GM12878 (cell line): ENCODE results near the gene PLSCR3. TPM values are rescaled to one million over a fixed set of nuclear protein-coding genes. Genes with fewer than 3 reads are reported as not detected.

ENCODE experiments used
- ATAC-seq: fragments of 200-7000 bp; cut with Tn5 transposase; 3 replicates; pipeline ENCODE4 v1.9.1; 2020; ENCODE audit warnings: mild to moderate bottlenecking, moderate library complexity
- BruUV-seq: library from RNA; stranded (reverse); fragments of 400-500 nt; replicated peaks from 2 replicates; lab custom pipeline; 2021; lab: Mats Ljungman, UMichigan
- CTCF ChIA-PET: fragments of 300-600 bp; sonication (Branson Sonifier 250); formaldehyde crosslinking; extraction: SDS; loops from one replicate; lab custom pipeline; 2021; ENCODE audit warnings: inconsistent platforms; lab: Yijun Ruan, JAX
- POLR2A ChIA-PET: fragments of 350-600 bp; formaldehyde crosslinking; extraction: SDS; loops from one replicate; lab custom pipeline; 2021; ENCODE audit warnings: inconsistent platforms; lab: Charles Lee
- RAD21 ChIA-PET: fragments of 300-600 bp; sonication (Branson Sonifier 250); formaldehyde crosslinking; loops from one replicate; lab custom pipeline; 2023; ENCODE audit warnings: antibody characterized with exemption; ENCODE audit not compliant: unreplicated experiment; lab: Charles Lee
- SMC1A ChIA-PET: fragments of 300-600 bp; sonication (Branson Sonifier 250); formaldehyde crosslinking; loops from one replicate; lab custom pipeline; 2023; ENCODE audit not compliant: unreplicated experiment, uncharacterized antibody; lab: Charles Lee
- DNase-seq: peaks from one replicate; pipeline ENCODE4 v3.0.0-alpha.2; 2011; ENCODE audit warnings: low read depth, low spot score
- FAIRE-seq: peaks from 3 replicates; lab custom pipeline; 2011; peaks lifted over from hg19 to GRCh38; lab: Jason Lieb, UNC
- H2AFZ ChIP-seq: 2 replicates; pipeline ENCODE4 v1.6.0; 2011; ENCODE audit warnings: low read depth, low read length, control low read depth; ENCODE audit not compliant: control insufficient read depth
- H3K27ac ChIP-seq: 2 replicates; pipeline ENCODE4 v1.5.1; 2011; ENCODE audit warnings: control low read depth; ENCODE audit not compliant: control insufficient read depth, insufficient read depth
- H3K27me3 ChIP-seq, 2 experiments: replicated peaks in 1 of 2; 2 replicates each; pipeline versions ENCODE4 v1.6.0 to v1.6.1; 2011; ENCODE audit warnings: low read length in 1 of 2; ENCODE audit not compliant: control insufficient read depth in 2 of 2, insufficient read depth in 2 of 2
- H3K36me3 ChIP-seq, 2 experiments: 2 replicates each; pipeline ENCODE4 v1.5.1; 2011; ENCODE audit warnings: low read length in 1 of 2; ENCODE audit not compliant: control insufficient read depth in 2 of 2, insufficient read depth in 2 of 2
- H3K4me1 ChIP-seq: 2 replicates; pipeline ENCODE4 v1.6.1; 2011; ENCODE audit warnings: mild to moderate bottlenecking, low read length, moderate library complexity, mixed read lengths; ENCODE audit not compliant: control insufficient read depth, insufficient read depth
- H3K4me2 ChIP-seq: 2 replicates; pipeline ENCODE4 v1.6.0; 2011; ENCODE audit warnings: control low read depth; ENCODE audit not compliant: control insufficient read depth, insufficient read depth
- H3K4me3 ChIP-seq: fragments of 200-600 bp; sonication (generic); 2 replicates; pipeline ENCODE4 v1.5.1; 2016
- H3K79me2 ChIP-seq: 2 replicates; pipeline ENCODE4 v1.6.0; 2011; ENCODE audit warnings: low read length; ENCODE audit not compliant: control insufficient read depth, insufficient read depth
- H3K9ac ChIP-seq: 2 replicates; pipeline ENCODE4 v1.8.0; 2011; ENCODE audit warnings: low read length, control low read depth, mixed read lengths; ENCODE audit not compliant: control insufficient read depth, insufficient read depth
- H3K9me3 ChIP-seq: replicated peaks from 3 replicates; pipeline ENCODE4 v1.5.1; 2011; ENCODE audit warnings: mild to moderate bottlenecking, low read length; ENCODE audit not compliant: control insufficient read depth, insufficient read depth
- H4K20me1 ChIP-seq: 2 replicates; pipeline ENCODE4 v1.6.0; 2011; ENCODE audit not compliant: control insufficient read depth, insufficient read depth
- BACH1 ChIP-seq: fragments of 450-650 bp; IDR thresholded peaks from 2 replicates; pipeline ENCODE4 v1.6.1; 2017; ENCODE audit warnings: mild to moderate bottlenecking, borderline replicate concordance
- BCL11A ChIP-seq: IDR thresholded peaks from 2 replicates; pipeline ENCODE4 v1.6.1; 2011; ENCODE audit warnings: low read depth, low read length
- CBX5 ChIP-seq: sonication (generic); IDR thresholded peaks from 2 replicates; pipeline ENCODE4 v1.6.1; 2016; ENCODE audit warnings: low read depth, moderate library complexity, mild to moderate bottlenecking, inconsistent platforms
- CEBPB ChIP-seq, 2 experiments: fragments of 150-350 bp in 1 of 2; IDR thresholded peaks; 2 replicates each; pipeline ENCODE4 v1.6.1; 2012 to 2014; ENCODE audit warnings: low read depth in 2 of 2, low read length in 2 of 2, borderline replicate concordance in 1 of 2, inconsistent platforms in 1 of 2
- CREM ChIP-seq: IDR thresholded peaks from 2 replicates; pipeline ENCODE4 v1.6.1; 2014; ENCODE audit warnings: antibody characterized with exemption, low read depth
- FOXK2 ChIP-seq: fragments of 450-650 bp; IDR thresholded peaks from 2 replicates; pipeline ENCODE4 v1.6.1; 2017; ENCODE audit warnings: mild to moderate bottlenecking, moderate library complexity
- MTA3 ChIP-seq: IDR thresholded peaks from 2 replicates; pipeline ENCODE4 v1.6.1; 2012; ENCODE audit warnings: low read length, inconsistent platforms, borderline replicate concordance
- NBN ChIP-seq: fragments of 450-650 bp; IDR thresholded peaks from 2 replicates; pipeline ENCODE4 v1.6.1; 2016
- NFYB ChIP-seq: IDR thresholded peaks from 2 replicates; pipeline ENCODE4 v1.6.1; 2011; ENCODE audit warnings: low read depth, mild to moderate bottlenecking, low read length, improper control_type of control experiment, moderate library complexity; ENCODE audit not compliant: insufficient read depth
- POU2F2 ChIP-seq: IDR thresholded peaks from 3 replicates; pipeline ENCODE4 v1.6.1; 2011; ENCODE audit warnings: low read depth, mild to moderate bottlenecking, low read length, borderline replicate concordance
- RB1 ChIP-seq: fragments of 450-650 bp; formaldehyde crosslinking; IDR thresholded peaks from 2 replicates; pipeline ENCODE4 v1.6.1; 2017; ENCODE audit warnings: mild to moderate bottlenecking, borderline replicate concordance
- RFX5 ChIP-seq: IDR thresholded peaks from 2 replicates; pipeline ENCODE4 v1.6.1; 2011; ENCODE audit warnings: low read depth, low read length, improper control_type of control experiment
- TCF3 ChIP-seq: IDR thresholded peaks from 2 replicates; pipeline ENCODE4 v1.6.1; 2012; ENCODE audit warnings: low read depth, mild to moderate bottlenecking, low read length, borderline replicate concordance; ENCODE audit not compliant: insufficient read depth
- ZBTB11 ChIP-seq: fragments of 450-650 bp; formaldehyde crosslinking; IDR thresholded peaks from 2 replicates; pipeline ENCODE4 v1.5.0; 2022; ENCODE audit warnings: mild to moderate bottlenecking, missing genetic modification characterization
- ZSCAN29 ChIP-seq: fragments of 450-650 bp; IDR thresholded peaks from 2 replicates; pipeline ENCODE4 v1.6.1; 2017; ENCODE audit warnings: mild to moderate bottlenecking, moderate library complexity
- WGBS: methylation state at CpG from one replicate; pipeline ENCODE4 v1.1.6; 2016; ENCODE audit warnings: low lambda C conversion rate; ENCODE audit not compliant: insufficient replicate concordance, insufficient coverage; ENCODE audit errors: missing lambda C conversion rate; 5-methylcytosine and 5-hydroxymethylcytosine counted together
- in situ Hi-C: fragments of 300-500 bp; cut with MboI; formaldehyde crosslinking; loops from 9 replicates; pipeline ENCODE4 v1.14.3; 2018; ENCODE audit warnings: mixed read lengths
- intact Hi-C: fragments of 100-400 bp; cut with micrococcal nuclease; formaldehyde crosslinking; loops from one replicate; pipeline ENCODE4 v1.14.2; 2022; ENCODE audit not compliant: unreplicated experiment
- polyA plus RNA-seq, 11 experiments: library from polyadenylated mRNA; depleted of rRNA in 4 of 11; unstranded in 6 of 11; stranded (reverse) in 5 of 11; fragments of >200 nt; fragmentation: Nextera tagmentation in 4 of 11; fragmentation: Illumina TruSeq in 1 of 11; extraction: Ambion mirVana in 4 of 11; extraction: Trizol in 1 of 11; gene quantifications; 1 replicate in 1 of 11; 2 replicates in 10 of 11; pipeline versions ENCODE4 v1.2.1 to v1.2.3, GENCODE V29; 2011 to 2016; ENCODE audit warnings: inconsistent platforms in 2 of 11, missing spikeins in 2 of 11, low read depth in 1 of 11
- total RNA-seq, 4 experiments: library from RNA; depleted of rRNA in 3 of 4; stranded (reverse); fragments of >200 nt in 3 of 4; fragmentation: Illumina TruSeq in 1 of 4; extraction: Trizol in 1 of 4; gene quantifications; 2 replicates each; pipeline versions ENCODE4 v1.2.1 to v1.2.3, GENCODE V29; 2013 to 2021
- TF ChIP-seq, protein P1 (sequence below): fragments of 150-350 bp; IDR thresholded peaks from 2 replicates; pipeline ENCODE4 v1.6.1; 2016; ENCODE audit warnings: low read depth, low read length

The PLSCR3 gene
- total and polyA plus RNA-seq, 10 of the 15 experiments (the other 5 are each of a cell fraction or from before 2014, with no cell fraction given) = 9.9 to 51.4 (median 43.4) TPM

DNA sequence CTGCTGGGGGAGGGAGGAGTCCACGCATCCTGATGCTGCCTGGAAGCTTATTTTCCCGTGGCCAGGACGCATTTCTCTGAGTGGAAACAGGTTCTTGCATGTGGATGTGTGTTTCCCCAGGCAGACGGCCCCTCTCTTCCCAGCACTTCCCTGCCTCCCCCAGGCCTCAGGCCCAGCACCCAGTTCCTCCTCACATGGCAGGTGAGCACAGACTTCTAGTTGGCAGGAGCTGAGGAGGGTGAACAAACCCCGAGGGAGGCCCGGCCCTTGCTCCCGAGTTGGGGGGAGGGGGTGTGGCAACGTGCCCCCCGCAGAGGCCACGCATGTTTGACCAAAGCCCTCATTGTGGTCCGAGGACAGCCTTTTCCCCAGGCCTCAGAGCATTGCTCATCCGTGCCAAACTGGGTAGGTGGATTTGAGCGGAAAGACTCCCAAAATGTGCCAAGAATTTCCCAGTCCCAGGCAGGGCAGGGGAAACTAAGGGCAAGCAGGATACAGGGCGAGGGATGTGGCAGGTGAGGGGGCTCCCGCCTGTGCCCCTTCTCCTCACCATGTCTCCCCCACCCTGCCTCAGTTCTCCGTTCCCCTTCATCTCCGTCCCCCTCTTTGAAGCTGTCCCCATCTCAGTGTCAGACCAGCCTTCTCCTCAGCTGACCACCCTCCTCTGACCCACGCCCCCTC lies 24.3 kb upstream of the PLSCR3 start:
- DNase-seq (no peak), FAIRE-seq (no peak), ATAC-seq (no peak)
- intact Hi-C loops (no loop called here), in situ Hi-C loops (no loop called here)
- no peak overlapping the region for H3K9ac ChIP-seq
- no peaks in the 10 kb centered on the region for H3K79me2 ChIP-seq
- POLR2A ChIA-PET = interaction anchor here (1.2 kb wide), 1 partner anchor 10 kb away, joined by 3 read pairs; no protein-coding TSS in a partner anchor
- H3K27ac ChIP-seq = no peak overlapping the region
- CTCF ChIA-PET = interaction anchor here (0.6 kb wide), 1 partner anchor 141 kb away, joined by 3 read pairs; no protein-coding TSS in a partner anchor
- H4K20me1 ChIP-seq = no peaks in the 10 kb centered on the region
- no peaks in the 10 kb centered on the region for H3K36me3 ChIP-seq
- no peak overlapping the region for H2AFZ ChIP-seq
- WGBS = 19% methylated on average over 15 of the region's 18 CpGs
- H3K4me1 ChIP-seq = no peaks in the 10 kb centered on the region
- BruUV-seq = no TSS peak
- no peaks in the 10 kb centered on the region; a peak in 1 of 4 replicates for H3K27me3 ChIP-seq
- RAD21 ChIA-PET = no interaction called here
- SMC1A ChIA-PET = no interaction called here
- H3K4me3 ChIP-seq = no peak overlapping the region
- no peaks in the 10 kb centered on the region for H3K9me3 ChIP-seq
- H3K4me2 ChIP-seq = no peak overlapping the region
- TF ChIP-seq, protein P1, sequence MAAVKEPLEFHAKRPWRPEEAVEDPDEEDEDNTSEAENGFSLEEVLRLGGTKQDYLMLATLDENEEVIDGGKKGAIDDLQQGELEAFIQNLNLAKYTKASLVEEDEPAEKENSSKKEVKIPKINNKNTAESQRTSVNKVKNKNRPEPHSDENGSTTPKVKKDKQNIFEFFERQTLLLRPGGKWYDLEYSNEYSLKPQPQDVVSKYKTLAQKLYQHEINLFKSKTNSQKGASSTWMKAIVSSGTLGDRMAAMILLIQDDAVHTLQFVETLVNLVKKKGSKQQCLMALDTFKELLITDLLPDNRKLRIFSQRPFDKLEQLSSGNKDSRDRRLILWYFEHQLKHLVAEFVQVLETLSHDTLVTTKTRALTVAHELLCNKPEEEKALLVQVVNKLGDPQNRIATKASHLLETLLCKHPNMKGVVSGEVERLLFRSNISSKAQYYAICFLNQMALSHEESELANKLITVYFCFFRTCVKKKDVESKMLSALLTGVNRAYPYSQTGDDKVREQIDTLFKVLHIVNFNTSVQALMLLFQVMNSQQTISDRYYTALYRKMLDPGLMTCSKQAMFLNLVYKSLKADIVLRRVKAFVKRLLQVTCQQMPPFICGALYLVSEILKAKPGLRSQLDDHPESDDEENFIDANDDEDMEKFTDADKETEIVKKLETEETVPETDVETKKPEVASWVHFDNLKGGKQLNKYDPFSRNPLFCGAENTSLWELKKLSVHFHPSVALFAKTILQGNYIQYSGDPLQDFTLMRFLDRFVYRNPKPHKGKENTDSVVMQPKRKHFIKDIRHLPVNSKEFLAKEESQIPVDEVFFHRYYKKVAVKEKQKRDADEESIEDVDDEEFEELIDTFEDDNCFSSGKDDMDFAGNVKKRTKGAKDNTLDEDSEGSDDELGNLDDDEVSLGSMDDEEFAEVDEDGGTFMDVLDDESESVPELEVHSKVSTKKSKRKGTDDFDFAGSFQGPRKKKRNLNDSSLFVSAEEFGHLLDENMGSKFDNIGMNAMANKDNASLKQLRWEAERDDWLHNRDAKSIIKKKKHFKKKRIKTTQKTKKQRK = no peak
- TF ChIP-seq CBX5 (no peak), NFYB (no peak), ZBTB11 (CRISPR knock-in tag) (no peak), BCL11A (no peak), MTA3 (no peak), CEBPB (IDR thresholded peaks at IDR 0.05; ENCODE audit: borderline replicate concordance in 1 of 2, low read depth in 2 of 2, low read length in 2 of 2) (no peak), CREM (no peak), RB1 (no peak), POU2F2 (no peak), RFX5 (no peak), ZSCAN29 (no peak), NBN (no peak), BACH1 (no peak), FOXK2 (no peak), TCF3 (no peak)
